OCI-LY1 (cell line): ENCODE results near the gene MEGF6.

Experiments used
- H2AFZ ChIP-seq: fragments of 200-600 bp; sonication (generic), shearing (Covaris generic); 2 replicates; pipeline ENCODE4 v1.6.0; 2014; ENCODE audit warnings: antibody characterized with exemption, mild to moderate bottlenecking, low read length
- H3F3A ChIP-seq: fragments of 200-600 bp; sonication (generic), shearing (Covaris generic); 2 replicates; pipeline ENCODE4 v1.6.0; 2014; ENCODE audit warnings: mild to moderate bottlenecking, antibody characterized with exemption, low read length, moderate library complexity; ENCODE audit not compliant: insufficient read depth
- H3K27ac ChIP-seq: fragments of 200-600 bp; sonication (generic); 2 replicates; pipeline ENCODE4 v1.5.1; 2014; ENCODE audit warnings: low read length, mixed run types, mild to moderate bottlenecking, low read depth; ENCODE audit not compliant: poor library complexity, severe bottlenecking
- H3K27me3 ChIP-seq: fragments of 200-600 bp; sonication (generic); 2 replicates; pipeline ENCODE4 v1.6.0; 2014; ENCODE audit warnings: antibody characterized with exemption, mild to moderate bottlenecking, low read length, moderate library complexity; ENCODE audit not compliant: insufficient read depth
- H3K36me3 ChIP-seq: fragments of 200-600 bp; sonication (generic); 2 replicates; pipeline ENCODE4 v1.6.1; 2014; ENCODE audit warnings: mild to moderate bottlenecking, antibody characterized with exemption, low read length, moderate library complexity, mixed read lengths; ENCODE audit not compliant: insufficient read depth
- H3K4me1 ChIP-seq: fragments of 200-600 bp; sonication (generic); 2 replicates; pipeline ENCODE4 v1.5.1; 2014; ENCODE audit warnings: mild to moderate bottlenecking, low read length, moderate library complexity; ENCODE audit not compliant: insufficient read depth, severe bottlenecking
- H3K4me2 ChIP-seq: fragments of 200-600 bp; sonication (generic), shearing (Covaris generic); 2 replicates; pipeline ENCODE4 v1.6.1; 2014; ENCODE audit warnings: low read length
- H3K4me3 ChIP-seq: fragments of 200-600 bp; sonication (generic); 2 replicates; pipeline ENCODE4 v1.5.1; 2014; ENCODE audit warnings: low read length, low read depth, mild to moderate bottlenecking, mixed read lengths; ENCODE audit not compliant: poor library complexity, severe bottlenecking
- H3K79me2 ChIP-seq: fragments of 200-600 bp; shearing (Covaris generic); 2 replicates; pipeline ENCODE4 v1.6.1; 2016; ENCODE audit warnings: mixed run types, low read length, mixed read lengths; ENCODE audit not compliant: insufficient read depth
- H3K9ac ChIP-seq: fragments of 200-600 bp; sonication (generic), shearing (Covaris generic); 2 replicates; pipeline ENCODE4 v1.6.1; 2014; ENCODE audit warnings: mild to moderate bottlenecking, low read length, mixed read lengths
- H3K9me2 ChIP-seq: fragments of 200-600 bp; sonication (generic), shearing (Covaris generic); 2 replicates; pipeline ENCODE4 v1.6.1; 2014; ENCODE audit warnings: low read depth, mild to moderate bottlenecking, low read length, mixed read lengths
- H3K9me3 ChIP-seq: fragments of 200-600 bp; shearing (Covaris generic); 2 replicates; pipeline ENCODE4 v1.6.1; 2014; ENCODE audit warnings: low read length, mixed read lengths
- H4K20me1 ChIP-seq: fragments of 200-600 bp; sonication (generic), shearing (Covaris generic); 2 replicates; pipeline ENCODE4 v1.6.0; 2016; ENCODE audit warnings: mild to moderate bottlenecking, low read length; ENCODE audit not compliant: insufficient read depth
- EZH2 ChIP-seq: fragments of 200-600 bp; sonication (generic), shearing (Covaris generic); IDR thresholded peaks from 2 replicates; pipeline ENCODE4 v1.8.0; 2017; ENCODE audit warnings: borderline replicate concordance, mixed run types, mild to moderate bottlenecking, antibody characterized with exemption, low read length, moderate library complexity, mixed read lengths
- TF ChIP-seq, protein P1 (sequence below): fragments of 200-600 bp; sonication (generic), shearing (Covaris generic); IDR thresholded peaks from 2 replicates; pipeline ENCODE4 v1.5.1; 2017; ENCODE audit warnings: mild to moderate bottlenecking, antibody characterized with exemption, low read length, moderate library complexity, mixed read lengths

Gene MEGF6

GRCh38 chr1:3632298-3632697, 21.0 kb upstream of the MEGF6 start:
- no peak for TF ChIP-seq EZH2
- TF ChIP-seq, protein P1, sequence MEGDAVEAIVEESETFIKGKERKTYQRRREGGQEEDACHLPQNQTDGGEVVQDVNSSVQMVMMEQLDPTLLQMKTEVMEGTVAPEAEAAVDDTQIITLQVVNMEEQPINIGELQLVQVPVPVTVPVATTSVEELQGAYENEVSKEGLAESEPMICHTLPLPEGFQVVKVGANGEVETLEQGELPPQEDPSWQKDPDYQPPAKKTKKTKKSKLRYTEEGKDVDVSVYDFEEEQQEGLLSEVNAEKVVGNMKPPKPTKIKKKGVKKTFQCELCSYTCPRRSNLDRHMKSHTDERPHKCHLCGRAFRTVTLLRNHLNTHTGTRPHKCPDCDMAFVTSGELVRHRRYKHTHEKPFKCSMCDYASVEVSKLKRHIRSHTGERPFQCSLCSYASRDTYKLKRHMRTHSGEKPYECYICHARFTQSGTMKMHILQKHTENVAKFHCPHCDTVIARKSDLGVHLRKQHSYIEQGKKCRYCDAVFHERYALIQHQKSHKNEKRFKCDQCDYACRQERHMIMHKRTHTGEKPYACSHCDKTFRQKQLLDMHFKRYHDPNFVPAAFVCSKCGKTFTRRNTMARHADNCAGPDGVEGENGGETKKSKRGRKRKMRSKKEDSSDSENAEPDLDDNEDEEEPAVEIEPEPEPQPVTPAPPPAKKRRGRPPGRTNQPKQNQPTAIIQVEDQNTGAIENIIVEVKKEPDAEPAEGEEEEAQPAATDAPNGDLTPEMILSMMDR: no peak
- Histone ChIP-seq H3F3A (0 out of 2 replicates have a peak, but pooled peaks cover 3% of the 10 kb centered on the region), H4K20me1 (no peaks in the 10 kb centered on the region), H3K9ac (no peak overlapping the region), H3K36me3 (peaks cover 73% of the 10 kb centered on the region), H2AFZ (no peak overlapping the region), H3K4me1 (peaks cover 10% of the 10 kb centered on the region), H3K27me3 (no peaks in the 10 kb centered on the region), H3K9me2 (no peaks in the 10 kb centered on the region), H3K4me2 (no peak overlapping the region), H3K79me2 (no peaks in the 10 kb centered on the region), H3K9me3 (no peaks in the 10 kb centered on the region), H3K4me3 (no peak overlapping the region), H3K27ac (peak overlapping the region; percentile 13)

DNA sequence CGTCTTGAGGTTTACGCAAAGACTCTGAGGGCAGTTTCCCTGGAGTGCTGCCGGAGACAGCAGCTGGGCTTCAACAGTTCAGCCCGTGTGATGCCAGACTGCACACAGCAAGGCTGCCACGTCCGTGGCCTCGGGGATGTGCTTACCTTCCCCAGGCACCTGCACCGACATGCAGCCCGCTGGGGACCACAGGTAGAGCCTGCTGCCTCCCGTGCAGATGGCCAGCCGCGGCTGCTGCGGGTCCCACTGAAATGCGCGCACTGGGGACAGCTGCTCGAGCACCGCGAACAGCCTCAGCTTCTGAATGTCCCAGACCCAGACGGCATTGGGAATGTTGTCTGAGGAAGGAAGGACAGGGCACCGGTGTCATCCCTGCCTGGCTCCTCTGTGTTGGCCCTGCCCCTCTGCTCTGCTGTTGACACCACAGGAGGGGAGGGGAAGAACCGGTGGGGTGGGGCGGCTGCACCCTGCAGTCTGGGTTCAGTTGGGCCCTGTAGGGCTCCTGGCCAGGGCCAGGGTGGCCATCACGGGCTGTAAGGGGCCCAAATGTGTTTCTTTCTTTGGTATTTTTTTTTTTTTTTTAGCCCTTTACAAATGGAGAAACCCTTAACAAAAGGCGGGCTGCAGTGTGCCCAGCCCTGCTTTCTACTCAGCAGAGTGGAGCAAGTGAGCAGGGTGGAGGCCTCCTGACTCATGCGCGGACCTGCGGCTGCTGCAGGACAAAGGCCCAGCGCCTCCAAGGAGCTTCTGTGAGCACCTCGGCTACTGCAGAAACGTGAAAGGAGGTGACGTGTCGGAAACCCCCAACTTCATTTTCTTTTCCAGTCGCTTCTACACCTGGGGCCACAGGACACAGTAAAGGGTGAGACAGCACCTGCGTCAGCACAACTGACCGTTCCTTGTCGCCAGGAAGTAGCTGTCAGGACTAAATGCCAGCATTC, 20.3 kb upstream of the MEGF6 start:
- no peak for TF ChIP-seq EZH2
- TF ChIP-seq, protein P1: no peak
- Histone ChIP-seq H3K9ac (no peak overlapping the region), H3K27me3 (no peaks in the 10 kb centered on the region), H3K36me3 (peaks cover 69% of the 10 kb centered on the region), H3K4me2 (no peak overlapping the region), H3K9me3 (no peaks in the 10 kb centered on the region), H3K4me3 (no peak overlapping the region), H2AFZ (no peak overlapping the region), H3K79me2 (no peaks in the 10 kb centered on the region), H3F3A (0 out of 2 replicates have a peak, but pooled peaks cover 3% of the 10 kb centered on the region), H4K20me1 (no peaks in the 10 kb centered on the region), H3K4me1 (peaks cover 10% of the 10 kb centered on the region), H3K9me2 (no peaks in the 10 kb centered on the region), H3K27ac (peak overlapping the region; percentile 13)

GRCh38 chr1:3630914-3631313, 19.6 kb upstream of the MEGF6 start:
- Histone ChIP-seq H3K4me2 (no peak overlapping the region), H2AFZ (no peak overlapping the region), H3K4me3 (no peak overlapping the region), H4K20me1 (no peaks in the 10 kb centered on the region), H3K9ac (no peak overlapping the region), H3F3A (0 out of 2 replicates have a peak, but pooled peaks cover 3% of the 10 kb centered on the region), H3K4me1 (peaks cover 13% of the 10 kb centered on the region), H3K79me2 (no peaks in the 10 kb centered on the region), H3K36me3 (peaks cover 63% of the 10 kb centered on the region; the same call in 1 of the 2 replicates), H3K27ac (no peak overlapping the region), H3K27me3 (no peaks in the 10 kb centered on the region), H3K9me2 (no peaks in the 10 kb centered on the region), H3K9me3 (no peaks in the 10 kb centered on the region)
- TF ChIP-seq, protein P1: no peak
- TF ChIP-seq EZH2: no peak
